ENCODE measurements around the gene WWTR1. TPM values are rescaled to one million over a fixed set of nuclear protein-coding genes. Genes with fewer than 3 reads are reported as not detected.

WWTR1 gene
- total and polyA plus RNA-seq, 2 of the 8 experiments (the other 6 are each of a cell fraction or from before 2014, with no cell fraction given) = 15.7 to 18.6 TPM

GRCh38 chr3:149608987-149609386, 48.8 kb downstream of the WWTR1 start (continued):
- TF ChIP-seq CEBPB (IDR thresholded peaks at IDR 0.05; ENCODE audit: low read depth, low read length) (no peak), CHD2 (IDR thresholded peaks at IDR 0.05; ENCODE audit: low read length) (no peak), KDM1A (IDR thresholded peaks at IDR 0.05; ENCODE audit: borderline replicate concordance, low read length) (no peak), RFX5 (IDR thresholded peaks at IDR 0.05; ENCODE audit: borderline replicate concordance, low read depth, low read length) (no peak), TAF7 (optimal IDR thresholded peaks at IDR 0.05; ENCODE audit: borderline replicate concordance, low read depth, low read length) (no peak), SRF (IDR thresholded peaks at IDR 0.05; ENCODE audit: low read depth, low read length) (no peak), KDM4A (IDR thresholded peaks at IDR 0.05; ENCODE audit: low read depth, low read length, severe bottlenecking) (no peak), NANOG (IDR thresholded peaks at IDR 0.05; ENCODE audit: insufficient read depth, low read depth, low read length, poor library complexity, severe bottlenecking) (no peak), POU5F1 (IDR thresholded peaks at IDR 0.05; ENCODE audit: low read depth, low read length) (no peak), EZH2 (IDR thresholded peaks at IDR 0.05; ENCODE audit: low read depth, low read length, severe bottlenecking) (no peak)
